ENCODE data around the gene SMAD9.

GRCh38 chr13:36883824-36884223 lies 36.2 kb downstream of the SMAD9 start:
- TF ChIP-seq, protein P1, sequence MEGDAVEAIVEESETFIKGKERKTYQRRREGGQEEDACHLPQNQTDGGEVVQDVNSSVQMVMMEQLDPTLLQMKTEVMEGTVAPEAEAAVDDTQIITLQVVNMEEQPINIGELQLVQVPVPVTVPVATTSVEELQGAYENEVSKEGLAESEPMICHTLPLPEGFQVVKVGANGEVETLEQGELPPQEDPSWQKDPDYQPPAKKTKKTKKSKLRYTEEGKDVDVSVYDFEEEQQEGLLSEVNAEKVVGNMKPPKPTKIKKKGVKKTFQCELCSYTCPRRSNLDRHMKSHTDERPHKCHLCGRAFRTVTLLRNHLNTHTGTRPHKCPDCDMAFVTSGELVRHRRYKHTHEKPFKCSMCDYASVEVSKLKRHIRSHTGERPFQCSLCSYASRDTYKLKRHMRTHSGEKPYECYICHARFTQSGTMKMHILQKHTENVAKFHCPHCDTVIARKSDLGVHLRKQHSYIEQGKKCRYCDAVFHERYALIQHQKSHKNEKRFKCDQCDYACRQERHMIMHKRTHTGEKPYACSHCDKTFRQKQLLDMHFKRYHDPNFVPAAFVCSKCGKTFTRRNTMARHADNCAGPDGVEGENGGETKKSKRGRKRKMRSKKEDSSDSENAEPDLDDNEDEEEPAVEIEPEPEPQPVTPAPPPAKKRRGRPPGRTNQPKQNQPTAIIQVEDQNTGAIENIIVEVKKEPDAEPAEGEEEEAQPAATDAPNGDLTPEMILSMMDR (conservative IDR thresholded peaks at IDR 0.05): no peak
- TF ChIP-seq ZFX (IDR thresholded peaks at IDR 0.05): no peak

Data from C4-2B (cell line).